HG02938 (cell line): ENCODE results near the gene ATOX1.
"Not testable (repeated sequence)": the region's sequence is repeated elsewhere in the genome, so short reads cannot be mapped to it uniquely, and the experiment has no call there.

ENCODE experiments used
- ATAC-seq: cut with Tn5 transposase; IDR thresholded peaks from one replicate; pipeline ENCODE4 v1.9.1; 2021; ENCODE audit warnings: mild to moderate bottlenecking, moderate library complexity; ENCODE audit not compliant: unreplicated experiment

The ATOX1 gene

DNA sequence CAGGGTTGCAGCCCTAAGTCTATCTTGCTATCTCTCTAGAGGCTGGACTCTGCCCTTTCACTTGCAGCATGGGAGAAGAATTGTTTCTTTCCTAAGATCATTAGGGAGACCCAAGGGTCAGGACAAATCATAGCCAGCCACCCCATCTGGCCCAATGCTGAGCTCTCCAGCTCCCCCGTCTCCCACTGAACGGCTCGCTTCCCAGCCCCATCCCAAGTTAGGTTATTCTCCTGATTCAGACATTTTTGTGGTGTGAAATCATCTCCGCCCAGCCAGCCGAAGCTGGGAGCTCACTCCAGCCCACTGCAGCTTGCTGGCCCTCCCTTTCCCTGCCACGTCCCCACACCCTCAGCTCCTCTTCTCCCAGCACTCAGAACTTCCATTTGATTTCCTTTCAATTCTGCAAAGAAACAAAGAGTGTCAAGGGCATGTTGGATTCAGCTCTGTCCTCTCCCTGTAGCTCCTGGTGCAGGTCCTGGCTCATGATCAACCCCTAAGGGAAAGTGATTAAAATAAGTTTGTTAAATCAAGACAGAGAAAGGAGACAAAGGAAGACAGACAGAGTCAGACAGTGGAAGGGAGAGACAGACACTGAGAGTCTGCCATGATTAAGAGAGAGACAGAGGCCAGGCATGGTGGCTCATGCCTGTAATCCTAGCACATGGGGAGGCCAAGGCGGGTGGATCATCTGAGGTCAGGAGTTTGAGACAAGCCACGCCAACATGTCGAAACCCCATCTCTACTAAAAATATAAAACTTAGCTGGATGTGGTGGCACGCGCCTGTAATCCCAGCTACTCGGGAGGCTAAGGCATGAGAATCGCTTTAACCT lies 59.1 kb downstream of the ATOX1 start:
- ATAC-seq = no peak

GRCh38 chr5:151698081-151698480 lies 60.4 kb downstream of the ATOX1 start:
- ATAC-seq = not testable (repeated sequence)

- no peak for ATAC-seq
Observed at GRCh38 chr5:151697452-151697851, 61.0 kb downstream of the ATOX1 start.

DNA sequence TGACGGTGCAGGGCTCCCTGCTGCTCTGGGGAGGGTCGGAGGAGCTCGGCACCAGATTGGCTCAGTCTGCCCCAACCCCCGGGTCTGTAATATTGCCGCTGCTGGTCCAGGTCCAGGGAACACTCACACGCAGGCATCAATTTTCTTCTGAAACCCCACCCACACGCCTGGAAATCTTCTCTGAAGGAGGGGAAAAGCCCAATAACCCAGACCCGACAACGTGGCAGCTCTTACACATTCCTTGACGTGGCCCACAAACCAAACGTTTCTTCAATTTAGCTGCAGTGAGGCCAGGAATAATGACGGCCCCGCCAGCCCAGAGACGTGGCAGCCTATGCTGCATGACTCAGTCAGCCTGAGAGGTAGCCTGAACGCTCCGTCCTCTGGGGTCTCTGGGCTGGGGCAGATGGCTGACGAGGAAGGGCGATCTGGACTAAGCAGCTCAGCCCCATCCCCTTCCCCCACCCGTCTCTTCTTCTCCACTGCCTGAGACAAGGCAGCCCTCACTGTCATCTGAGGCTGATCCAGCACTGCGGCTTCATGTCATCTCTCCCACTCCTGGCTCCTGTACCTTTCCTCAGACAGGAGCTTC lies 61.9 kb downstream of the ATOX1 start:
- no peak for ATAC-seq

DNA sequence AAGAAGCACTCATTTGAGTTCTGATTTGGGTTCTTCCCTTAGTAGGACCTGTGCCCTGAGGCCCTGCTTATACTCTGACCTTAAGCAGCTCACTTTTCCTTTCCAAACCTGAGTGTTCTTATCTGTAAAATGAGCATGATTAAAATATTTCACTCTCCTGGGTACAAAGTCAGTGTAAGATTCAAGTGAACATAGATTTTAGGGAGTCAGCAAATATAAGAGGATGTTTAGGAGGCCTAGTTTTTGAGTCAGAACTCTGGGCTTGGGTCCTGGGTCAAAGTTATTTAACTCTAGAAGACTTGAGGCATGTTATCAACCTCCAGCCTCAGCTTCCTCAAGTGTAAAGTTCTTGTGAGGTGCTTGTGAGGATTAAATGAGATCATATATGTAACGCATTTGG lies 63.0 kb downstream of the ATOX1 start:
- no peak for ATAC-seq

- no peak for ATAC-seq
Observed at GRCh38 chr5:151694035-151694485, 64.4 kb downstream of the ATOX1 start.
